HG02840 (cell line): ENCODE data around the gene MELK.

Source experiments
- ATAC-seq: cut with Tn5 transposase; IDR thresholded peaks from one replicate; pipeline ENCODE4 v1.9.1; 2021; ENCODE audit warnings: mild to moderate bottlenecking, moderate library complexity, moderate number of reproducible peaks; ENCODE audit not compliant: unreplicated experiment, low FRiP score

The MELK gene

DNA sequence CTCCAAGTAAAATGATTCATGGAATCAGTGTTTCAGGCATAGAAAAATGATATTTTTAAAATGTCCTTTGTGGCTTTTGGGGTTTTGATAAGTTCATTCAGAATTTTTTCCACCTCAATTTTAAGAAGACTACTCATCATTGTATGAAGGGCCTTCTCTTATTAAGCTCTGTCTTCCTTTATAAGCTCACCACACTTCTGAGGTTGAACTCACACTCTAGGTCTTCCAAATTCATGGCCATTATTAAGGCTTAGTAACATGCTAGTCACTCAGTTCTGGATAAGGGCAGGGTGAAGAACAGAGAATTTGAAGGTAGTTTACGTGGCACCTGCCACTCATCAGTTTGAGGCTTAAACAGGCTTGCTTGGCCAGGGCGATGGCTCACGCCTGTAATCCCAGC is 4.2 kb downstream of the MELK start:
- ATAC-seq, result no peak

GRCh38 chr9:36584620-36585460 is 12.1 kb downstream of the MELK start:
- ATAC-seq, result no peak

DNA sequence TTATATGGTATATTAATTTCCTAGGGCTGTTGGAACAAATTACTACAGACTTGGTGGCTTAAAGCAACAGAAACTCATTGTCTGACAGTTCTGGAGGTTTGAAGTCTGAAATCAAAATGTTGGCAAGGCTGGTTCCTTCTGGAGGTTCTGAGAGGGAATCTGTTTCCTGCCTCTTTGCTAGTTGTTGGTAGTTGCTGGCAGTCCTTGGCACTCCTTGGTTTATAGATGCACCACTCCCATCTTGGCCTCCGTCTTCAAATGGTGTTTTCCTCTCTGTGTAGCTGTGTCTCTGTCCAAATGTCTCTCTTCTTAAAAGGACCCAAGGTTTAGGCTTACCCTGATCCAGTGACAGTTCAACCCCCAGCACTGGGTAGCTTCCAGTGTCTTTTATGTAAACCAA is 17.5 kb downstream of the MELK start:
- ATAC-seq, result no peak

GRCh38 chr9:36592801-36593583 is 20.3 kb downstream of the MELK start:
- ATAC-seq, result no peak

- ATAC-seq, result no peak
These were observed 21.5 kb downstream of the MELK start for GRCh38 chr9:36594213-36594612.

GRCh38 chr9:36597412-36598178 is 24.9 kb downstream of the MELK start:
- no peak for ATAC-seq

- no peak for ATAC-seq
These were observed 25.6 kb downstream of the MELK start for GRCh38 chr9:36598273-36598672.

DNA sequence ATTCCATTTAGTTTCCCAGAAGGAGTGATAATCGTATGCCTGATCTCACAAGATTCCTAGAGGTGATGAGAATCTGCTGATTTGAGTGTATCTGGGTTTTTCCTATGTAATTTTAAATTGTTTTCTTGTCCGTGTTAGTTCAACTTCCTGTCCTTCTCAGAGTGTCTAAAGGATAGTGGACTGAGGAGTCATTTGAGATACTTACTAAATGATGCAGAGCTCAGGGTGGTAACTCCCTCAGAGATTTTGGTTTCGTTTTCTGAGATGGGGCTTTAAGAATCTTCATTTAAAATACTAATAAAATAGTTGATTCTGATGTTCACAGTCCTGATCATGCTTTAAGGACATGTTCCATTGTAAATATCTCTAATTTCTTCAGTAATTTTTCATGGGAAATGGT is 30.3 kb downstream of the MELK start:
- ATAC-seq, result no peak

DNA sequence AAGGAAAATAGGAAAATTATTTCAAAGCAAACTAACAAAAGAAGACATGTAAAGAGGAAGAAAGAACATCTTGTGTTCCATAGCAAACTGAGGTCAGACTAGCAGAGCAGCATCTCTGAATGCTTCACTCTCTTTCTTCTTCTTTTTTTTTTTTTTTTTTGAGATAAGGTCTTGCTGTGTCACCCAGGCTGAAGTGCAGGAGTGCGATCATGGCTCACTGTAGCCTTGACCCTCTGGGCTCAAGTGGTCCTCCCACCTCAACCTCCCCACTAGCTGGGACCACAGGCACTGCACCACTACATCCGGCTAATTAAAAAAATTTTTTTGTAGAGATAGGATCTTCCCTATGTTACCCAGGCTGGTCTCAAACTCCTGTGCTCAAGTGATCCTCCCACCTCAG is 36.6 kb downstream of the MELK start:
- no peak for ATAC-seq

GRCh38 chr9:36622121-36622520 is 49.4 kb downstream of the MELK start:
- no peak for ATAC-seq

- no peak for ATAC-seq
These were observed 50.6 kb downstream of the MELK start for GRCh38 chr9:36623280-36623679.

DNA sequence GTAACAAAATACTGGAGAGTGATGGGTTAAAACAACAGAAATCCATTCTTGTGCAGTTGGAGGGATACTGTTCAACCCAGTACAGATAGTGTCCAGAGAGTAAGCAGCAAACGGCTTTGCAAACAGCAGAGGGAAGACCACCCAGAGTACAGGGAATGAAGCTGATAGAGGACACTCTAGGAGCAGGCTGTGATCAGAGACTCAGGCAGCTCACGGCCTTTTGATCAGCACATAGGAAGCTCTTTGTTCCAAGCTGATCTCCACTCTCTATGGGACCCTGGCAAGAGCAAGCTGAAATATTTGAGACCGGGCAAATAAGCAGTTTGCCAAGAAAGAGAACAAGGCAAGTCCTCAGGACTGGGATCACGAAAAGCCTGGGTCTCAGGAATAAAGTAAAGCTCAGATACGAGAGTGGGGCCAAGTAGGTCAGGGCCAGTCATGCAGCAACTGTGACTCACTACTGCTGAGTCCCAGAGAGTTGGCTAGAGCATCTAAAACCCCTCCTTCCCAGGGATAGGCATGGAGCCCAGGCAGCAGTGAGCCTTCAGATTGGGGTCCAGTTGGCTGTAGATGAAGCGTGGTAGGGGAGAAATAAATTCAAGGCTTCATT is 52.4 kb downstream of the MELK start:
- ATAC-seq, result no peak

DNA sequence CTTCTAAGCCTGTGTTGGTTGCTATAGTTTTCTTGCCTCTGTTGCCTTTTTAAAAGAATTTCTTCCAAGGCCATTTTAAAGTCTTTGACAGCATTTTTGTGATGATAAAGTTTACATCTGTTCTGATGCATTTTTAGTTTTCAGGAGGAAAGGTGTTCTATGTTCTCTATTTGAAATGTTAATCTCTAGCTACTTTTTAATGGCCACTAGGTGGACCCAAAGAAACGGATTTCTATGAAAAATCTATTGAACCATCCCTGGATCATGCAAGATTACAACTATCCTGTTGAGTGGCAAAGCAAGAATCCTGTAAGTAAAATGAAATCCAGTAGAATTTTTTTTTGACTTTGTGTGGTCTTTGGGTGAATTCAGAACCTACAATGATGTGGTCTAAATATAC is 60.2 kb downstream of the MELK start:
- no peak for ATAC-seq

- no peak for ATAC-seq
These were observed 65.0 kb downstream of the MELK start for GRCh38 chr9:36637491-36638270.

DNA sequence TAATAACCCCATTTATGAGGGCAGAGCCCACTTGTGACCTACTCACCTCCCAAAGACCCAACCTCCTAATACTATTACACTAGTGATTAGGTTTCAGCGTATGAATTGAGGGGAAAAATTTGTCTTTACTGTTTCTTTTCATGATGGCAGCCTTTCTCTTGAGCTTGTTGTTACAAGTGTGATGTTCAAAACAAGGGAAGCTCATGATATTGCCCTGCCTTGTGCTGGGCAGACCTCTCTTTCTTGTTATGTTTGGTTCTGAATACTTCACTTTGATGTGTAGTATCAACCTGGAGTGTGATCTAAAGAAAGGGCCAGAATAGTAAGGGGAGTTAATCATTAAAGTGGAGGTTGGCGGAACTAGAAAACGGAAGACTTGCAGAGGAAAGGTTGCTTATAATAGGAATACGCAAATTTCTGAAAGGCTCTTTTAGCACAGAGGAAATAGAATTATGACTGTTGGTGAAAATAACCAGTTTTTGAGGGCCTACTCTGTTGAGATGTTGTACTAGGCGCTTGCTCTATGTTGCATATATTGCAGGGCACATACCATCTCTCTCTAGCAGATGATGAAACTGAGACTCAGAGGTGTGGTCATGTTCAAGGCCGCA is 68.2 kb downstream of the MELK start:
- peak; percentile 91 for ATAC-seq

GRCh38 chr9:36642817-36643216 is 70.1 kb downstream of the MELK start:
- no peak for ATAC-seq

GRCh38 chr9:36656842-36657241 is 84.1 kb downstream of the MELK start:
- no peak for ATAC-seq

DNA sequence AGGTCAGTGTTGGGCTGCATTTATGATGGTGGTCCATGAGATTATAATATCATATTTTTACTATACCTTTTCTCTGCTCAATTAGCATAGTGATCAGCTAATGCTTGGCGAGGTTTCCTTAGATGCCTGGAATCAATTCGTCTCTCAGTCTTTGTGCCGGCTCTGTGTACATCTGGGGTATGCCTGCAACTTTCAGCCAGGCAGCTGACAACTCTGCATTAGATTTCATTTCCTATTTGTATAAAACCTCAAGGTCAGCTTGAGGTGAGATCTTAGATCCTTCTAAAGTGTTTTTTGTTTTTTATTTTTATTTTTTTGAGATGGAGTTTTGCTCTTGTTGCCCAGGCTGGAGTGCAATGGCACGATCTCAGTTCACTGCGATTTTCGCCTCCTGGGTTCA is 86.8 kb downstream of the MELK start:
- peak; percentile 62 for ATAC-seq

- no peak for ATAC-seq
These were observed 92.1 kb downstream of the MELK start for GRCh38 chr9:36664806-36665205.
